Measurements from ENCODE around the gene CADM1.

The CADM1 gene

DNA sequence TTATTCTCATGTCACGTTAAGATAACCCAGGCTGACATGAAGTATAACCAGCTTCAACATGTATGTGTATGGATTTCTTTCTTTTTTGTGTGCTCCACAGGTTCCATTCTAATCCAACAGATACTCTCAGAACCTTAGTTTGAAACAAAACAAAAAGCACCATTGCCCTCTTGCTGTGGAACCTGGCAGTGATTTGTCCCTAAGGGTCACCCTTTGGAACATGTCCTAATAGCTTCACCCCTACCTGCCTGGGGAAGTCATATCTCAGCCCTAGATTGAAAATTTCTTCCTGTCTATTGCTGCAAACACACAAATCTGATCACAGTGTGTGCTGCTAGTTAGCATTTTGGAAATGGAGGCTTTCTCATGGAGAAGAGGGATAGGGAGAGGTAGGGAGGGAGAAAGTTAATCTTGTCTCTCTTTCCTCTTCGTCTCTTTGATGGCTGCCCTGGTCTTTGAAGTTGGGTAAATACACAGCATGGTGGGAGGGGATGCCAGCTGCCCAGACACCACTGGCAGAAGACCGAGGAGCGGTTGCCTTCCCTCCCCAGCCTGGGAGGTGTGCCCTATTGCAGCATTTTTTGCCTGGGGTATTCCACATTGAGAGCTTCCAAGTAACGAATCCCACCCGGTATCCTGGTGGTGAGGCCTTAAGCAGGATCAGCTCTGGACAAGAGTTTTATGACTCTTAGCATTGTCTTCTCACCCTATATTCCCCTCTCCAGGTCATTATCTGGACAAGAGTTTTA is 11.6 kb upstream of the CADM1 start:
- Histone ChIP-seq H3K9me3 (ENCODE audit: control insufficient read depth in 2 of 2, low read length in 2 of 2) (no peaks in the 10 kb centered on the region), H3K36me3 (ENCODE audit: control insufficient read depth in 2 of 2, insufficient read depth in 2 of 2, low read length in 2 of 2) (no peaks in the 10 kb centered on the region), H3K9ac (ENCODE audit: low read length in 2 of 2) (no peak overlapping the region), H3K4me3 (ENCODE audit: low read length in 2 of 2) (no peak overlapping the region), H3K27me3 (ENCODE audit: control insufficient read depth in 1 of 2, insufficient read depth in 2 of 2, low read length in 2 of 2) (peaks cover 0 to 2% of the 10 kb centered on the region in 2 donors), H3K4me1 (ENCODE audit: control insufficient read depth, insufficient read depth, low read length) (no peaks in the 10 kb centered on the region), H3K27ac (ENCODE audit: low read length) (no peak overlapping the region)

DNA sequence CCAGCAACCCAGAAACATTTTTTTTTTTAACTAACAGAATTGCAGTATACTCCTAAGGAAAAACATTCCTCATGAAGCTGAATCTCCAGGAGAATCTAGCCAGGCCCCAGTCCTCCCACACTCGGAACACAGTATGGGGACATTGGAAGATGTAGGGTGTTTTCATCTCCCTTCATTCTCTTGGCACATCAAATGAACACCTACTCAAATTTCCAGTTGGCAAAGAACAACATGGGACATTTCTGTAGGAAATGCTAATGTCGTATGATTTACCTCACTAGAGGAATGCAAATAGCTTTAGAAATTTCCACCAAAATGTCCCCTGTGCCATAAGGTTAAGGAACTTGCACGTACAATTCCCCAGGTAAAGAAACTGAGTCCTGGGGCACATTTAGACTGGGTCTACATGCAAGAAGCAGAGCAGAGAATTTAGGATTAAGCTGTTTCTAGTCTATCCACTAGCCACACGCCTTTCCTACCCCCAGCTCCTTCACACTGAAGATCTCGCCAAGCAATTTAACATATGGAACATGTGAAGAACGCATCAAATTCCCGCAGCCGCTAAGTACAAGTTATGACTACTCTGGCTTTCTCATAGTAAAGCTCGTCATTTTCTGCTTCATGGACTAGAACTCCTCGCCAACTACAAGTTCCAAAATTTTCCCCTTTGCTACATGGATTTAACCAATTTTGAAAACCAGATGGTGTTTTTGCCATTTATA is 2.9 kb upstream of the CADM1 start:
- H3K27ac ChIP-seq (ENCODE audit: low read length) = no peak overlapping the region
- no peaks in the 10 kb centered on the region for H3K27me3 ChIP-seq (ENCODE audit: control insufficient read depth in 1 of 2, insufficient read depth in 2 of 2, low read length in 2 of 2)
- peaks cover 16% of the 10 kb centered on the region for H3K4me1 ChIP-seq (ENCODE audit: control insufficient read depth, insufficient read depth, low read length)
- no peak overlapping the region for H3K4me3 ChIP-seq (ENCODE audit: low read length in 2 of 2)
- no peak overlapping the region for H3K9ac ChIP-seq (ENCODE audit: low read length in 2 of 2)
- no peaks in the 10 kb centered on the region for H3K36me3 ChIP-seq (ENCODE audit: control insufficient read depth in 2 of 2, insufficient read depth in 2 of 2, low read length in 2 of 2)
- H3K9me3 ChIP-seq (ENCODE audit: control insufficient read depth in 2 of 2, low read length in 2 of 2) = no peaks in the 10 kb centered on the region

GRCh38 chr11:115505175-115505574 is 960 bp upstream of the CADM1 start:
- H3K4me3 ChIP-seq (ENCODE audit: low read length in 2 of 2) = peak overlapping the region; percentile 89 to 98
- H3K27ac ChIP-seq (ENCODE audit: low read length) = peak overlapping the region; percentile 84
- no peaks in the 10 kb centered on the region for H3K36me3 ChIP-seq (ENCODE audit: control insufficient read depth in 2 of 2, insufficient read depth in 2 of 2, low read length in 2 of 2)
- H3K9ac ChIP-seq (ENCODE audit: low read length in 2 of 2) = peak overlapping the region; percentile 72 to 78
- H3K9me3 ChIP-seq (ENCODE audit: control insufficient read depth in 2 of 2, low read length in 2 of 2) = no peaks in the 10 kb centered on the region
- peaks cover 16% of the 10 kb centered on the region for H3K4me1 ChIP-seq (ENCODE audit: control insufficient read depth, insufficient read depth, low read length)
- H3K27me3 ChIP-seq (ENCODE audit: control insufficient read depth in 1 of 2, insufficient read depth in 2 of 2, low read length in 2 of 2) = peaks cover 0 to 5% of the 10 kb centered on the region in 2 donors

GRCh38 chr11:115503886-115504275 is 334 bp downstream of the CADM1 start:
- H3K9me3 ChIP-seq (ENCODE audit: control insufficient read depth in 2 of 2, low read length in 2 of 2) = no peaks in the 10 kb centered on the region
- H3K27ac ChIP-seq (ENCODE audit: low read length) = peak overlapping the region; percentile 64
- no peaks in the 10 kb centered on the region for H3K36me3 ChIP-seq (ENCODE audit: control insufficient read depth in 2 of 2, insufficient read depth in 2 of 2, low read length in 2 of 2)
- peak overlapping the region; percentile 59 to 68 for H3K9ac ChIP-seq (ENCODE audit: low read length in 2 of 2)
- H3K4me3 ChIP-seq (ENCODE audit: low read length in 2 of 2) = peak overlapping the region; percentile 51 to 89
- H3K4me1 ChIP-seq (ENCODE audit: control insufficient read depth, insufficient read depth, low read length) = peaks cover 16% of the 10 kb centered on the region
- peaks cover 0 to 5% of the 10 kb centered on the region in 2 donors for H3K27me3 ChIP-seq (ENCODE audit: control insufficient read depth in 1 of 2, insufficient read depth in 2 of 2, low read length in 2 of 2)

GRCh38 chr11:115503083-115503885 is 931 bp downstream of the CADM1 start:
- H3K4me1 ChIP-seq (ENCODE audit: control insufficient read depth, insufficient read depth, low read length) = peaks cover 16% of the 10 kb centered on the region
- H3K27me3 ChIP-seq (ENCODE audit: control insufficient read depth in 1 of 2, insufficient read depth in 2 of 2, low read length in 2 of 2) = peaks cover 0 to 5% of the 10 kb centered on the region in 2 donors
- H3K27ac ChIP-seq (ENCODE audit: low read length) = peak overlapping the region; percentile 64
- peak overlapping the region; percentile 51 to 89 for H3K4me3 ChIP-seq (ENCODE audit: low read length in 2 of 2)
- peak overlapping the region; percentile 59 to 68 for H3K9ac ChIP-seq (ENCODE audit: low read length in 2 of 2)
- H3K9me3 ChIP-seq (ENCODE audit: control insufficient read depth in 2 of 2, low read length in 2 of 2) = no peaks in the 10 kb centered on the region
- H3K36me3 ChIP-seq (ENCODE audit: control insufficient read depth in 2 of 2, insufficient read depth in 2 of 2, low read length in 2 of 2) = no peaks in the 10 kb centered on the region

DNA sequence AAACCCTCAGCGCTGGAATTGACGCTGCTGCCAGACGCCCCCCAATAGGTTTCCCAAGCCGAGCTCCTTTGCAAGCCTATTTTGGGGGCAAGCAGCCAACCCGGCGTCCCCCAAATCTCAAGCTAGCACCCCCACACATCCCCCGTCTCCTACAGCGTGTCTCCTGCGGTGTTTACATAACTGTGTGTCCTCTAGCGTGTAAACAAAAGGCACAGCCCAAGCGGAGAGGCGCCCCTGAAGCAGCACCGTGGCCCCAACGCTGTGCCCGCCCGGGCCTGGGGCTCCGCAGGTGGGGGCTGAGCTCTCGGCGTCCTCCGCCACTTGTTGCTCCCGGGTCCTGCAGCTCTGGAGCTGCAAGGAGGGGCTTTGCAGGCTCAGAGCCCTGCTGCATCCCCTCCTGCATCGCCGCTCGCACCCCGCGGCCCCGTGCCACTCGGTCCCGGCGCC is 1.6 kb downstream of the CADM1 start:
- Histone ChIP-seq H3K9ac (ENCODE audit: low read length in 2 of 2) (peak overlapping the region; percentile 42 to 47), H3K4me3 (ENCODE audit: low read length in 2 of 2) (peak overlapping the region; percentile 51 to 89), H3K27me3 (ENCODE audit: control insufficient read depth in 1 of 2, insufficient read depth in 2 of 2, low read length in 2 of 2) (peaks cover 0 to 5% of the 10 kb centered on the region in 2 donors), H3K36me3 (ENCODE audit: control insufficient read depth in 2 of 2, insufficient read depth in 2 of 2, low read length in 2 of 2) (no peaks in the 10 kb centered on the region), H3K27ac (ENCODE audit: low read length) (peak overlapping the region; percentile 64), H3K9me3 (ENCODE audit: control insufficient read depth in 2 of 2, low read length in 2 of 2) (no peaks in the 10 kb centered on the region), H3K4me1 (ENCODE audit: control insufficient read depth, insufficient read depth, low read length) (peaks cover 16% of the 10 kb centered on the region)

DNA sequence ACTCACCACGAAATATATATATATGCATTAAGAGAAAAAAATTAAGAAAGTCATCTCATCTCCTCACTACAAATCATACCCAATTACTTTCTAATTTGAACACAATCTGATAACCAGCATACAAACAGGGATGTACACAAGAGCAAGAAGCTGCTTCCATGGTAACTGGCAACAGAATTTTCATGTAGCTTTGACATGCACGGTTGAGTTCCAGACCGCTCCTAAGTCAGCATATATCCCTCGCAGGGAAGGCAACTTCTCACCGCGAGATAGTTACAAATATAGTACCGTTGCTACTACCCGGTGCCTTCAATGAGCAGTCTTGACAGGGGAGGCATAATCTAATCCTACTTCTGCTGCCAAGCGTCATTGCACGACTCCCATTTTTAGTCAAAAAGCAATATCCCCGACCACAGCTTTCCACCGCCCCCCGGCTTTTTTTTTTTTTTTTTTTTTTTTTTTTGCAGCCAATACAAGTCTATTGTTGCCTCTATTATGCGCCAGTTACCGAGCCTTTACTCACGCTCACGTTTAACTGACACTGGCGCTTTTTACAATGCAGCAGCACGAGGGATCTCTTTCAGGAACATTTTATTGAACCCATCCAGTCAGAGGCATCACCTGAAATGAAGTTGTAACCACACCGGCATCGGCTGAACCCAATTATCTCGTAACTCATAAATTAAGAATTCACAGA is 2.2 kb downstream of the CADM1 start:
- no peaks in the 10 kb centered on the region for H3K36me3 ChIP-seq (ENCODE audit: control insufficient read depth in 2 of 2, insufficient read depth in 2 of 2, low read length in 2 of 2)
- no peaks in the 10 kb centered on the region for H3K9me3 ChIP-seq (ENCODE audit: control insufficient read depth in 2 of 2, low read length in 2 of 2)
- H3K27me3 ChIP-seq (ENCODE audit: control insufficient read depth in 1 of 2, insufficient read depth in 2 of 2, low read length in 2 of 2) = peaks cover 0 to 5% of the 10 kb centered on the region in 2 donors
- H3K9ac ChIP-seq (ENCODE audit: low read length in 2 of 2) = peak overlapping the region; percentile 42 to 47
- no peak overlapping the region for H3K27ac ChIP-seq (ENCODE audit: low read length)
- H3K4me3 ChIP-seq (ENCODE audit: low read length in 2 of 2) = peak overlapping the region; percentile 51 to 89
- peaks cover 16% of the 10 kb centered on the region for H3K4me1 ChIP-seq (ENCODE audit: control insufficient read depth, insufficient read depth, low read length)

- peaks cover 16% of the 10 kb centered on the region for H3K4me1 ChIP-seq (ENCODE audit: control insufficient read depth, insufficient read depth, low read length)
- H3K36me3 ChIP-seq (ENCODE audit: control insufficient read depth in 2 of 2, insufficient read depth in 2 of 2, low read length in 2 of 2) = no peaks in the 10 kb centered on the region
- H3K9ac ChIP-seq (ENCODE audit: low read length in 2 of 2) = peak overlapping the region in 1 of 2 donors; percentile 13
- H3K4me3 ChIP-seq (ENCODE audit: low read length in 2 of 2) = peak overlapping the region in 1 of 2 donors; percentile 29
- no peak overlapping the region for H3K27ac ChIP-seq (ENCODE audit: low read length)
- H3K27me3 ChIP-seq (ENCODE audit: control insufficient read depth in 1 of 2, insufficient read depth in 2 of 2, low read length in 2 of 2) = peaks cover 0 to 5% of the 10 kb centered on the region in 2 donors
- H3K9me3 ChIP-seq (ENCODE audit: control insufficient read depth in 2 of 2, low read length in 2 of 2) = no peaks in the 10 kb centered on the region
These were observed 2.7 kb downstream of the CADM1 start for GRCh38 chr11:115501502-115501892.

GRCh38 chr11:115500547-115501501 is 3.4 kb downstream of the CADM1 start:
- peak overlapping the region in 1 of 2 donors; percentile 29 for H3K4me3 ChIP-seq (ENCODE audit: low read length in 2 of 2)
- peaks cover 16% of the 10 kb centered on the region for H3K4me1 ChIP-seq (ENCODE audit: control insufficient read depth, insufficient read depth, low read length)
- peaks cover 0 to 5% of the 10 kb centered on the region in 2 donors for H3K27me3 ChIP-seq (ENCODE audit: control insufficient read depth in 1 of 2, insufficient read depth in 2 of 2, low read length in 2 of 2)

More at GRCh38 chr11:115500547-115501501, 3.4 kb downstream of the CADM1 start:
- Histone ChIP-seq H3K27ac (ENCODE audit: low read length) (no peak overlapping the region), H3K36me3 (ENCODE audit: control insufficient read depth in 2 of 2, insufficient read depth in 2 of 2, low read length in 2 of 2) (no peaks in the 10 kb centered on the region), H3K9me3 (ENCODE audit: control insufficient read depth in 2 of 2, low read length in 2 of 2) (no peaks in the 10 kb centered on the region), H3K9ac (ENCODE audit: low read length in 2 of 2) (no peak overlapping the region)
